Suprapubic skin (tissue), 4 donors: Measurements from ENCODE around the gene DCTN2.

Experiments
- POLR2A ChIP-seq, 2 donors: fragments of 450-650 bp; IDR thresholded peaks; one replicate each; pipeline ENCODE4 v1.6.1; 2017; ENCODE audit warnings: antibody characterized with exemption in 2 of 2, mild to moderate bottlenecking in 2 of 2, moderate library complexity in 2 of 2
- POLR2AphosphoS5 ChIP-seq, 3 donors: sonication (generic); formaldehyde crosslinking; IDR thresholded peaks; one replicate each; pipeline ENCODE4 v1.6.1; 2017; ENCODE audit warnings: antibody characterized with exemption in 3 of 3
- TF ChIP-seq, protein P1 (sequence below), 2 donors: fragments of 200-600 bp in 1 of 2; fragments of 450-650 bp in 1 of 2; sonication (generic) in 1 of 2; IDR thresholded peaks; one replicate each; pipeline ENCODE4 v1.5.1; 2016 to 2019; ENCODE audit warnings: antibody characterized with exemption in 2 of 2, mild to moderate bottlenecking in 1 of 2, moderate library complexity in 1 of 2

DNA sequence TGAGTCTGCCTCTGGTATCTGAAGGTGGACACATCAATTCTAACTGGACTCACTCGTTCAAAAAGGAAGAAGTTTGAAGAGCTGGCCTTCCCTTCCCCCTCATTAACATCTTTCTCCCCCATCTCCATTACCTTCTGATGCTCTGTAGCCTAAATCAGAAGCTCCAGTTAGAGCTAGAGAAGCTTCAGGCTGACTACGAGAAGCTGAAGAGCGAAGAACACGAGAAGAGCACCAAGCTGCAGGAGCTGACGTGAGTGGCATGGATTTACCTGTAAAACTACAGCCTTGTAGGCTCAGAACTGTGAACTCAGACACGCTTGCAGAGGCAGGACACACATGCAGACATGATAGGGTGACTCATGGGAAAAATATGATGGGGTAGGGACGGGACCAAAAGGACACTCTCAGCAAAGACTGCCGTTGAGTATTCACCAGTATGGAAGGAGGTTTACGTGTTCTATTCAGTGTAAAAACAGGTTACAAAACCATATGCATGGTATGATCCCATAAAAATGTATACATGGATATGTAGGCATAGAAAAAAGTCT lies 29.7 kb upstream of the DCTN2 start:
- TF ChIP-seq, protein P1, sequence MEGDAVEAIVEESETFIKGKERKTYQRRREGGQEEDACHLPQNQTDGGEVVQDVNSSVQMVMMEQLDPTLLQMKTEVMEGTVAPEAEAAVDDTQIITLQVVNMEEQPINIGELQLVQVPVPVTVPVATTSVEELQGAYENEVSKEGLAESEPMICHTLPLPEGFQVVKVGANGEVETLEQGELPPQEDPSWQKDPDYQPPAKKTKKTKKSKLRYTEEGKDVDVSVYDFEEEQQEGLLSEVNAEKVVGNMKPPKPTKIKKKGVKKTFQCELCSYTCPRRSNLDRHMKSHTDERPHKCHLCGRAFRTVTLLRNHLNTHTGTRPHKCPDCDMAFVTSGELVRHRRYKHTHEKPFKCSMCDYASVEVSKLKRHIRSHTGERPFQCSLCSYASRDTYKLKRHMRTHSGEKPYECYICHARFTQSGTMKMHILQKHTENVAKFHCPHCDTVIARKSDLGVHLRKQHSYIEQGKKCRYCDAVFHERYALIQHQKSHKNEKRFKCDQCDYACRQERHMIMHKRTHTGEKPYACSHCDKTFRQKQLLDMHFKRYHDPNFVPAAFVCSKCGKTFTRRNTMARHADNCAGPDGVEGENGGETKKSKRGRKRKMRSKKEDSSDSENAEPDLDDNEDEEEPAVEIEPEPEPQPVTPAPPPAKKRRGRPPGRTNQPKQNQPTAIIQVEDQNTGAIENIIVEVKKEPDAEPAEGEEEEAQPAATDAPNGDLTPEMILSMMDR (IDR thresholded peaks at IDR 0.05): no peak
- no peak for TF ChIP-seq POLR2A (IDR thresholded peaks at IDR 0.05)
- TF ChIP-seq POLR2AphosphoS5 (IDR thresholded peaks at IDR 0.05): no peak
